Measurements from ENCODE around the gene NUP205.

Gene NUP205

DNA sequence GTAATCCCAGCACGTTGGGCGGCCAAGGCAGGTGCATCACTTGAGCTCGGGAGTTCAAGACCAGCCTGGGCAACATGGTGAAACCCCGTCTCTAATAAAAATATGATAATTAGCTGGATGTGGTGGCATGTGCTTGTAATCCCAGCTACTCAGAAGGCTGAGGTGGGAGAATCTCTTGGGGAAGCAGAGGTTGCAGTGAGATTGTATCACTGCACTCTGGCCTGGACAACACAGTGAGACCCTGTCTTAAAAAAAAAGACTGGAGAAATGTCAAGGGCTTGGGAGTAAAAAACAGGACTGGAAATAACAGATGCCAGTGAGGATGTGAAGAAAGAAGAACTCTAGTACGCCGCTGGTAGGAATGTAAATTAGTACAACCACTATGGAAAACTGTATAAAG is 16.7 kb upstream of the NUP205 start:
- DNase-seq, result no peak

GRCh38 chr7:135550196-135550595 is 7.5 kb upstream of the NUP205 start:
- DNase-seq, result no peak

- DNase-seq, result no peak
Measured at GRCh38 chr7:135552148-135552547, 5.6 kb upstream of the NUP205 start.

DNA sequence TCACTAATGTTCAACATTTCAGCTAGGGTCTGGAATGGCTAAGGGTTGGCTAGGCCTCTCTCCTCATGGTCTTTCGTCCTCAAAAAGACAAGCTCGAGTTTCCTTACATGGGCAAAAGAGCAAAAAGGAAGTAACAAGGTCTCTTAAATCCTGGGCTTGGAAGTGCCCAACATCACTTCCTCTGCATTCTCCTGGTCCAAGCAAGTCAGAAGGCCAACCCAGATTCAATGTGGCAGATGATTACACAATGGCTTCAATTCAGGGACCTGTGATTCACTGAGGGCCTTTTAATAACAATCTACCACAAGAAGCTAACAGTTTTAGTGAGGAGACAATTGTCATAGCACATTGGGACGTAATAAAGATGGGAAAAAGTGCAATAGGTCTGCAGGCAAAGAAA is 4.4 kb upstream of the NUP205 start:
- no peak for DNase-seq

DNA sequence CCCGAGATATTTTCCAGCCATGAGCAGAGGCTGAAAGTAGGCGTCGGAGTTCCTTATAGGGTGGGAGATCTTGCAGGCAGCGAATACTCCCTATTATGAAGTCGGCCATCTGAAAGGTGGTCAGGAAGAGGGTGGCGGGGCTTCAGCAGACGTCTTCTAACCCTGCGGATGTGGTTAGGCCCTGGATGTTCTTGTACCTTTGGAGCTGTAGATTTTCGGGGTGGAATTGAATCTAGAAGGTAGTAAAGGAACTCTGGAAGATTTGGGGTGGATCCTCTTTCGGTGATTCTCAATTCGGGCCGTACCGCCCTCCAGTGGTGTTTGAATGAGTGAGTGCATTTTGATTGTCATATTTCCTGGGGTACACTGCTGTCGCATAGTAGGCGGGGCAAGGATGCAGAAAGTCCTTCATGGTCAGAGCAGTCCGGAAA is 635 bp downstream of the NUP205 start:
- DNase-seq, result peak; percentile 70

- DNase-seq, result no peak
Measured at GRCh38 chr7:135558881-135559280, 1.2 kb downstream of the NUP205 start.

DNA sequence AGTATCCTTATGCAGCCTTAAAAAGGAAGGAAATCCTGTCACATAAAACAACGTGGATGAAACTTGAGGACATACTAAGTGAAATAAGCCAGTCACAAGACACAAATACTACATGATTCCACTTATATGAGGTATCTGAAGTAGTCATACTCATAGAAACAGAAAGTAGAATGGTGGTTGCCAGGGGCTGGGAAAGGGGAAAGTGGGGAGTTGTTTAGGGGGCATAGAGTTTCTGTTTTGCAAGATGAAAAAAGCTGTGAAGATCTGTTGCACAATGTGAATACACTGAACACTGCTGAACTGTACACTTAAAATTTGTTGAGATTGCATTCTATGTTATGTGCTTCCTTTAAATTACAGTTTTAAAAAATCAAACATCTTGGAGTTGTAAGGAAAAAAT is 2.9 kb downstream of the NUP205 start:
- no peak for DNase-seq

GRCh38 chr7:135562720-135563119 is 5.0 kb downstream of the NUP205 start:
- DNase-seq, result no peak

DNA sequence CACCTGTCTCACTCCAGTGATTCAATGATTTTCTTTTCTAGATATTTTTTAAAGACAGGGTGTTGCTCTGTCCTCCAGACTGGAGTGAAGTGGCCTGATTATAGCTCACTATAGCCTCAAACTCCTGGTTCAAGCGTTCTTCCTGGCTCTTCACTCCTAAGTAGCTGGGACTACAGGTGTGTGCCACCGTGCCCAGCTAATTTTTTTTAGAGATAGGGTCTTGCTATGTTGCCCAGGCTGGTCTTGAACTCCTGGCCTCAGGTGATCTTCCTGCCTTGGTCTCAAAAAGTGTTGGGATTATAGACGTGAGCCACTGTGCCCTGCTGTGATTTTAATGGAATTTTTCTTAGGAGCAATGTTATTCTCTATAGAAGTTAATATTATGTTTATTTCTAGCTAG is 14.1 kb downstream of the NUP205 start:
- no peak for DNase-seq

DNA sequence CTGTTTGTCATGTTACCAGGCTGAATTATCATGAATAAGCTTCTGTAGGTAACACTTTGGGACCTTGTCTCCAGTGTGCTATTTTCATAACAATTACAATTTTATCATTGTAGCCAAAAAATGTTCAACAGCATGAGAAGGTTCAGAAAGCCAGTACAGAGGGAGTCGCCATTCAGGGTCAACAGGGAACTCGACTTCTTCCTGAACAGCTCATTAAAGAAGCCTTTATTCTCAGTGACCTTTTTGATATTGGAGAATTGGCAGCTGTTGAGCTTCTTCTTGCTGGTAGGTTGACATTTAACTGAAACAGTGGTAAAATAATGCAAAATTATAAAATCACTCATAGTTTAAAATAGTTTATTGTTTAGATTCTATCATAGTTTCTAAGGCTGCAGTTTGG is 15.8 kb downstream of the NUP205 start:
- no peak for DNase-seq

DNA sequence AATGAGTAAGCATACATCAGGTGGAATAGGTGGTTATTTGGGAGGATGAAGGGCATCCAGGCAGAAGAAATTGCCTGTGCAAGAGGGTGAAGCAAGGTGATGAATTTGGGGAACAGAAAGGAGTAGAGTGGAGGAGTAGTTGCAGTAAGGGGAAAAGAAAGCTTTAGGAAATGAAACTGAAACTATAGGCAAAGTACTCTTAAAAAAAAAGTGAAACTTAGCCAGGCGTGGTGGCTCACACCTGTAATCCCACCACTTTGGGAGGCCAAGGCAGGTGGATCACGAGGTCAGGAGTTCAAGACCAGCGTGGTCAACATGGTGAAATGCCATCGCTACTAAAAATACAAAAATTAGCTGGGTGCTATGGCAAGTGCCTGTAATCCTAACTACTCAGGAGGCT is 17.6 kb downstream of the NUP205 start:
- no peak for DNase-seq

DNA sequence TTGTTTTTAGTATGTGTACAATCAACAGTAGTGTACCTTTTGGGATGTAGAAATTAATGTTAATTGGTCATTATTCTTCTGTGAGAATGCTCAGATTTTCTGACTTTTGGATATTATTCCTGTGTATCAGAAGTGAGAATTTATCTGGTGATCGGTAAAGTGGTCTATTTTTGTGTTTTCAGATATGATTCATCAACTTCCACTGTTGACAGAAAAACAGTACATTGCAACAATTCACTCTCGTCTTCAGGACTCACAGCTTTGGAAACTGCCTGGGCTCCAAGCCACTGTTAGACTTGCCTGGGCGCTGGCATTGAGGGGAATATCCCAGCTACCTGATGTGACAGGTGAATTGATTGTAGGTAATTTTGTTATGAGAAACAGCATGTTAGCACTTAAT is 20.9 kb downstream of the NUP205 start:
- DNase-seq, result no peak

GRCh38 chr7:135584362-135585353 is 26.9 kb downstream of the NUP205 start:
- DNase-seq, result no peak

DNA sequence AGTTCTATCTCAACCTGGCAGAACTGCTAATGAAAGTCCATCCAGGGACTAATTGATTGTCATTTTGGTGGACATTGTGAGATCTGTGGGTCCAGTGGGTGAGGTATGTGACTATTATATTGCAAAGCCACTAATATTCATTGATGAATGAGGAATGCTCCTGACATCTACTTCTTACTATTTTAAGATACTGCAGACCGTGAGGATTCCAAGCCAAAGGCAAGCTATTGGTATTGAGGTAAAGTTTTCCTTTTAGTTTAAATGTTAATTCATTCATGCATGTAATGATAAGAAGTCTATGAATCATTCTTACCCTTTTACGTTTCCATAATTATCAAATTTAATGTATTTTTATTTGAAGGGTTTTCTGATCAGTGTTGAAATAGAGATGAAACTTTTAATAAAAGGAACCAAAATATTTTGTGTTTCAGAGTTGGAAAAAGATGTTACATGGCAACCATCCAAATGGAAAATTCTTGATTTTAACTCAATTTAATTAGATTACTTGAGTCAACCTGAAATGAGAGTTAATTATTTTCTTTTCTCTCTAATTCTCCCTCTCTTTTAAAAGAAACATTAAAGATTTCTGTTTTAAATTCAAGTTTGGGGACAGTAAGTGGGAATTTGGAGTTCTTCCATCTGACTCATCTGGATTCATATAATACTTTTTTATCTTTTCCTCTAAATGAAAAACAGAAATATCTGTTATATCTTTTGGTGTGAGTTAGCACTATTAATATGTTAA is 39.6 kb downstream of the NUP205 start:
- DNase-seq, result no peak

GRCh38 chr7:135597926-135598305 is 40.2 kb downstream of the NUP205 start:
- DNase-seq, result no peak

DNA sequence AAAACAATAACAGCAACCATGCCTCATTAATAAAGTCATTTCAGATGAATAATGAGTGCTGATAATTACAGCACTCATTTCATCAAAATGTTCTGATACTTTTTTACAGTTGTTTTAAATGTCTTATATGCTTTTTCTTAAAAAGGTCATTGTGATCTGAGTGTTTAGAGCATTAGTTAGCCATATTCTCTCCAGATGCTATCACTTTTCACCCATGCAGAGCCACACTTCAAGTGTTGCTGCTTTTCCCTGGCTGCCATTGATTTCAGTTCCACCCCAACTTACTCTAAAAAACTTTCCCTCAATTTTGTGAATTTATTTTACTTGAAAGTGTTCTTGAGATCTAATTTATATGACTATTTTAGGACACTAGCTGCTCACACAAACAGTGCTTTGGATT is 41.8 kb downstream of the NUP205 start:
- DNase-seq, result no peak

DNA sequence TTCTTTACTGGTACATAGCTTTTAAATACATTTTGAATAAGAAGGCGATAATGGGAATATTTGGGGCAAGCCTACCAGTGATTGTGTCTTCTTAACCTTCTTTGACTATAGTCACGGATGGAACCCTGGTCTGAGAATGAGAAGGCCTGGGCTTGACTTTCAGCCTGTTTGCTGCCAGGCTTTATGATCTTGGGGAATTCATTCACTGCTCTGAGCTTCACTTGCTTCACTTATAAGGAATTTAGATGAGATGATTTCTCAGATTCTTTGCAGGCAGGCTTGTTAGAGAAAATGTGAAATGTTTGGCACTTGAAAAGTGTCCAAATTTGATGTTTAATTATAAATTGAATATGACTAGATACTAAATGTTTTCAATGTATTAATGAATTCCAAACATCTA is 42.5 kb downstream of the NUP205 start:
- DNase-seq, result no peak

- DNase-seq, result no peak
Measured at GRCh38 chr7:135601182-135601581, 43.5 kb downstream of the NUP205 start.

- DNase-seq, result no peak
Measured at GRCh38 chr7:135602304-135602703, 44.6 kb downstream of the NUP205 start.

DNA sequence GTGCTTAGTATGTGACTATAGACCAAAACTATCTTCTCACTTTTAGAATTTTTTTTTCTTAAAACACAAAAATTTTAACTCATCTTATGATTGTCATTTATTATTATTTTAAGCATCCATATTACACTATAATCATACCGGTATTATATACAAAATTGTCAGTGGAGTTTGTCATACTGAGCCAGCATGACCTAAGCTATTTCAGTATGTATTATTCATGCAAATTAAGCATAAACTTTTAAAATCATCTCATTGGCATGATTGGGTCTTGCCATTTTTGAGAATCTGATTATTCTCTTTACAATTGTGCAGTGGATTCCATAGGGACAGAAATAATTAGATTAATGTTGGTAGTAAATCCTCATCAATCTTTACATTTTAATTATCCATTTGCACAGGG is 58.4 kb downstream of the NUP205 start:
- DNase-seq, result no peak

GRCh38 chr7:135617781-135618180 is 60.1 kb downstream of the NUP205 start:
- DNase-seq, result no peak

- DNase-seq, result no peak
Measured at GRCh38 chr7:135618510-135618909, 60.8 kb downstream of the NUP205 start.

- DNase-seq, result no peak
Measured at GRCh38 chr7:135620447-135620846, 62.7 kb downstream of the NUP205 start.

Measured in CD4-positive, alpha-beta T cell treated with Interleukin-17A for 4 hours (primary cell).